Smooth muscle cell (in vitro differentiated cells): ENCODE data around the gene ZNF750. TPM values are rescaled to one million over a fixed set of nuclear protein-coding genes. Genes with fewer than 3 reads are reported as not detected.

Experiments
- DNase-seq: peaks from one replicate; lab custom pipeline; 2025; ENCODE audit not compliant: unreplicated experiment; lab: John Stamatoyannopoulos, UW
- H2AFZ ChIP-seq: fragments of 200-600 bp; sonication (generic); 2 replicates; pipeline ENCODE4 v1.6.0; 2016; ENCODE audit warnings: antibody characterized with exemption, low read depth, mild to moderate bottlenecking
- H3F3A ChIP-seq: fragments of 200-600 bp; sonication (generic); 2 replicates; pipeline ENCODE4 v1.6.0; 2017; ENCODE audit warnings: antibody characterized with exemption, low read depth
- H3K27ac ChIP-seq: fragments of 200-600 bp; sonication (generic); 2 replicates; pipeline ENCODE4 v1.5.1; 2016; ENCODE audit warnings: low read depth, mild to moderate bottlenecking
- H3K27me3 ChIP-seq: fragments of 200-600 bp; sonication (generic); 2 replicates; pipeline ENCODE4 v1.6.1; 2016; ENCODE audit warnings: low read depth, mild to moderate bottlenecking
- H3K36me3 ChIP-seq: fragments of 200-600 bp; sonication (generic); 2 replicates; pipeline ENCODE4 v1.5.1; 2016; ENCODE audit warnings: low read depth
- H3K4me1 ChIP-seq: fragments of 200-600 bp; sonication (generic); 2 replicates; pipeline ENCODE4 v1.5.1; 2016; ENCODE audit warnings: low read depth
- H3K4me2 ChIP-seq: fragments of 200-600 bp; sonication (generic); 2 replicates; pipeline ENCODE4 v1.6.0; 2016; ENCODE audit warnings: mild to moderate bottlenecking
- H3K4me3 ChIP-seq: fragments of 200-600 bp; sonication (generic); 2 replicates; pipeline ENCODE4 v1.5.1; 2016; ENCODE audit warnings: mild to moderate bottlenecking
- H3K79me2 ChIP-seq: fragments of 200-600 bp; sonication (generic); 2 replicates; pipeline ENCODE4 v1.6.0; 2016; ENCODE audit warnings: low read depth, mild to moderate bottlenecking
- H3K9ac ChIP-seq: fragments of 200-600 bp; sonication (generic); 2 replicates; pipeline ENCODE4 v1.6.0; 2016; ENCODE audit warnings: low read depth
- H3K9me3 ChIP-seq: fragments of 200-600 bp; sonication (generic); replicated peaks from 2 replicates; pipeline ENCODE4 v1.5.1; 2016; ENCODE audit warnings: low read depth
- H4K20me1 ChIP-seq: fragments of 200-600 bp; sonication (generic); 2 replicates; pipeline ENCODE4 v1.6.0; 2016; ENCODE audit warnings: low read depth
- CTCF ChIP-seq: fragments of 200-600 bp; sonication (generic); IDR thresholded peaks from 2 replicates; pipeline ENCODE4 v1.5.1; 2017; ENCODE audit warnings: borderline replicate concordance, mild to moderate bottlenecking, antibody characterized with exemption; ENCODE audit not compliant: insufficient read depth, poor library complexity, severe bottlenecking
- WGBS: methylation state at CpG from one replicate; pipeline ENCODE4 v1.1.7; 2016; ENCODE audit warnings: low lambda C conversion rate; 5-methylcytosine and 5-hydroxymethylcytosine counted together
- polyA plus RNA-seq: library from polyadenylated mRNA; unstranded; fragments of >200 nt; fragmentation: Nextera tagmentation; extraction: Ambion mirVana; gene quantifications from 2 replicates; pipeline ENCODE4 v1.2.1, GENCODE V29; 2016
- total RNA-seq: library from RNA; depleted of rRNA; stranded (reverse); fragments of >200 nt; gene quantifications from 2 replicates; pipeline ENCODE4 v1.2.3, GENCODE V29; 2014

ZNF750 gene
- total and polyA plus RNA-seq, 2 experiments from 2014 or later: 0.93 to 7.1 TPM

- Histone ChIP-seq H3K36me3 (no peaks in the 10 kb centered on the region), H2AFZ (no peak overlapping the region), H3K4me1 (no peaks in the 10 kb centered on the region), H3K79me2 (no peaks in the 10 kb centered on the region), H3K9me3 (peaks cover 5% of the 10 kb centered on the region), H4K20me1 (no peaks in the 10 kb centered on the region), H3K27me3 (no peaks in the 10 kb centered on the region), H3K4me3 (no peak overlapping the region), H3K9ac (no peak overlapping the region), H3K4me2 (no peak overlapping the region), H3K27ac (no peak overlapping the region), H3F3A (no peaks in the 10 kb centered on the region)
- no peak for DNase-seq
- WGBS: 83% methylated on average over 7 of the region's 7 CpGs
- no peak for TF ChIP-seq CTCF
Measured at GRCh38 chr17:82816358-82816757, 23.5 kb downstream of the ZNF750 start.

- Histone ChIP-seq H3K79me2 (no peaks in the 10 kb centered on the region), H4K20me1 (no peaks in the 10 kb centered on the region), H3K4me3 (no peak overlapping the region), H3K27ac (no peak overlapping the region), H2AFZ (no peak overlapping the region), H3K4me2 (no peak overlapping the region), H3K36me3 (no peaks in the 10 kb centered on the region), H3F3A (no peaks in the 10 kb centered on the region), H3K4me1 (no peaks in the 10 kb centered on the region), H3K9me3 (peaks cover 5% of the 10 kb centered on the region), H3K27me3 (no peaks in the 10 kb centered on the region), H3K9ac (no peak overlapping the region)
- TF ChIP-seq CTCF: no peak
- WGBS: 88% methylated on average over 13 of the region's 13 CpGs
- DNase-seq: no peak
Measured at GRCh38 chr17:82815790-82816305, 24.0 kb downstream of the ZNF750 start.

- Histone ChIP-seq H3K27me3 (no peaks in the 10 kb centered on the region), H4K20me1 (no peaks in the 10 kb centered on the region), H3K9me3 (peaks cover 3% of the 10 kb centered on the region), H3K4me1 (no peaks in the 10 kb centered on the region), H3K4me3 (no peak overlapping the region), H3K36me3 (no peaks in the 10 kb centered on the region), H3F3A (no peaks in the 10 kb centered on the region), H3K79me2 (no peaks in the 10 kb centered on the region), H3K4me2 (no peak overlapping the region), H2AFZ (no peak overlapping the region), H3K27ac (no peak overlapping the region), H3K9ac (no peak overlapping the region)
- TF ChIP-seq CTCF: no peak
- WGBS: 100% methylated on average over 5 of the region's 5 CpGs
- DNase-seq: no peak
Measured at GRCh38 chr17:82815354-82815753, 24.5 kb downstream of the ZNF750 start.

GRCh38 chr17:82814834-82815233 lies 25.0 kb downstream of the ZNF750 start:
- WGBS: 97% methylated on average over 14 of the region's 20 CpGs
- Histone ChIP-seq H3K36me3 (no peaks in the 10 kb centered on the region), H3K27me3 (no peaks in the 10 kb centered on the region), H3K9me3 (no peaks in the 10 kb centered on the region), H3K4me2 (no peak overlapping the region), H3K4me1 (no peaks in the 10 kb centered on the region), H3K79me2 (no peaks in the 10 kb centered on the region), H3K9ac (no peak overlapping the region), H3K27ac (no peak overlapping the region), H3K4me3 (no peak overlapping the region), H4K20me1 (no peaks in the 10 kb centered on the region), H2AFZ (no peak overlapping the region), H3F3A (no peaks in the 10 kb centered on the region)
- DNase-seq: no peak
- TF ChIP-seq CTCF: no peak
